HG02884 (cell line): ENCODE measurements around the gene EML3.

Experiments used
- ATAC-seq: cut with Tn5 transposase; IDR thresholded peaks from one replicate; pipeline ENCODE4 v1.9.1; 2021; ENCODE audit warnings: mild to moderate bottlenecking, moderate library complexity; ENCODE audit not compliant: unreplicated experiment

The EML3 gene

GRCh38 chr11:62553839-62554361 is 58.7 kb downstream of the EML3 start:
- no peak for ATAC-seq

GRCh38 chr11:62553080-62553838 is 59.3 kb downstream of the EML3 start:
- ATAC-seq = no peak

- ATAC-seq = no peak
Measured at GRCh38 chr11:62552485-62553079, 60.0 kb downstream of the EML3 start.
